ENCODE data around the gene UTS2R.
"Not testable (repeated sequence)": the region's sequence is repeated elsewhere in the genome, so short reads cannot be mapped to it uniquely, and the experiment has no call there.

Gene UTS2R

GRCh38 chr17:82408288-82408937, 36.8 kb downstream of the UTS2R start:
- no peak for DNase-seq (ENCODE audit: low spot score)

- no peak for DNase-seq (ENCODE audit: low spot score)
Measured at GRCh38 chr17:82408938-82409318, 37.4 kb downstream of the UTS2R start.

GRCh38 chr17:82410014-82410716, 38.6 kb downstream of the UTS2R start:
- no peak for DNase-seq (ENCODE audit: low spot score)

- DNase-seq (ENCODE audit: low spot score), result no peak
Measured at GRCh38 chr17:82411396-82412053, 40.0 kb downstream of the UTS2R start.

- DNase-seq (ENCODE audit: low spot score), result not testable (repeated sequence)
Measured at GRCh38 chr17:82412081-82412480, 40.5 kb downstream of the UTS2R start.

GRCh38 chr17:82412535-82413520, 41.3 kb downstream of the UTS2R start:
- no peak for DNase-seq (ENCODE audit: low spot score)

- DNase-seq (ENCODE audit: low spot score), result no peak
Measured at GRCh38 chr17:82414548-82415281, 43.1 kb downstream of the UTS2R start.

- DNase-seq (ENCODE audit: low spot score), result no peak
Measured at GRCh38 chr17:82415336-82415735, 43.8 kb downstream of the UTS2R start.

- DNase-seq (ENCODE audit: low spot score), result no peak
Measured at GRCh38 chr17:82415786-82416185, 44.2 kb downstream of the UTS2R start.

- no peak for DNase-seq (ENCODE audit: low spot score)
Measured at GRCh38 chr17:82416264-82416663, 44.7 kb downstream of the UTS2R start.

GRCh38 chr17:82416771-82417170, 45.2 kb downstream of the UTS2R start:
- DNase-seq (ENCODE audit: low spot score), result no peak

GRCh38 chr17:82418001-82418986, 46.7 kb downstream of the UTS2R start, which contains the start of the genes HEXD and OGFOD3:
TSS of gene HEXD (plus strand) at chr17:82418347. CDS start at chr17:82419800, 1,453 bp downstream.
TSS of gene OGFOD3 (minus strand) at chr17:82418586. CDS start at chr17:82418485, 101 bp downstream.
- peak; percentile 96 for DNase-seq (ENCODE audit: low spot score)

- peak; percentile 38 for DNase-seq (ENCODE audit: low spot score)
Measured at GRCh38 chr17:82419540-82419939, 48.0 kb downstream of the UTS2R start.

- peak; percentile 12 for DNase-seq (ENCODE audit: low spot score)
Measured at GRCh38 chr17:82424001-82424862, 52.7 kb downstream of the UTS2R start.

GRCh38 chr17:82424863-82425159, 53.2 kb downstream of the UTS2R start:
- no peak for DNase-seq (ENCODE audit: low spot score)
